NCI-H2081 (cell line): ENCODE measurements around the gene IL1RN.

ENCODE experiments used
- DNase-seq, 2 experiments: peaks; one replicate each; lab custom pipeline; 2025; lab: John Stamatoyannopoulos, UW

Gene IL1RN

DNA sequence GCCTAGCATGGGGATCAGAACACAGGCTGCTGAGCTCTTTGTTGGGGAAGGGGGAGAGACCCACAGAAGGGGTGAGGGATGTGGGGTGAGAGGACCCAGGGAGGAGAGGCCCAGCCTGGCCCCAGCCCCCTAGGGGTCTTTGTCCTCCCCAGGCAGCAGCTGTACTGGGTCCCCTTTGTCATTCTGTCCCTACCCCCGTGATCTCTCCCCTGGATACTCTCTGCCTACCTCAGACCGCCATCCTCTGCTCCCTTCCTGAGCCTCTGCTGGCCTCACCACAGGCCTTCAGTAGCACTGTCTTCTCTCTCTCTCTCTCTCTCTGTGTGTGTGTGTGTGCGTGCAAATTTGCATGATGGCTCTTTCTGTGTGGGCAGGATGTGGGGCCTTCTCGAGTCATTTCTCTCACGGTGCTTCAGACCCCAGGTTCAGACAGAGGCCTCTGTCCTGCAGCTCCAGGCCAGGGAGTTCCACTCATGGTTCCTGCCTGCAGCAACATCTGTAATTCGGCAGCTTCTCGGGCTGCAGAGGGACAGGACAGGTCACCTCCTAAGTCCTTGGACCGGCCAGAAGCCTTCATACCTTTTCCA lies 47.7 kb downstream of the IL1RN start:
- no peak for DNase-seq

DNA sequence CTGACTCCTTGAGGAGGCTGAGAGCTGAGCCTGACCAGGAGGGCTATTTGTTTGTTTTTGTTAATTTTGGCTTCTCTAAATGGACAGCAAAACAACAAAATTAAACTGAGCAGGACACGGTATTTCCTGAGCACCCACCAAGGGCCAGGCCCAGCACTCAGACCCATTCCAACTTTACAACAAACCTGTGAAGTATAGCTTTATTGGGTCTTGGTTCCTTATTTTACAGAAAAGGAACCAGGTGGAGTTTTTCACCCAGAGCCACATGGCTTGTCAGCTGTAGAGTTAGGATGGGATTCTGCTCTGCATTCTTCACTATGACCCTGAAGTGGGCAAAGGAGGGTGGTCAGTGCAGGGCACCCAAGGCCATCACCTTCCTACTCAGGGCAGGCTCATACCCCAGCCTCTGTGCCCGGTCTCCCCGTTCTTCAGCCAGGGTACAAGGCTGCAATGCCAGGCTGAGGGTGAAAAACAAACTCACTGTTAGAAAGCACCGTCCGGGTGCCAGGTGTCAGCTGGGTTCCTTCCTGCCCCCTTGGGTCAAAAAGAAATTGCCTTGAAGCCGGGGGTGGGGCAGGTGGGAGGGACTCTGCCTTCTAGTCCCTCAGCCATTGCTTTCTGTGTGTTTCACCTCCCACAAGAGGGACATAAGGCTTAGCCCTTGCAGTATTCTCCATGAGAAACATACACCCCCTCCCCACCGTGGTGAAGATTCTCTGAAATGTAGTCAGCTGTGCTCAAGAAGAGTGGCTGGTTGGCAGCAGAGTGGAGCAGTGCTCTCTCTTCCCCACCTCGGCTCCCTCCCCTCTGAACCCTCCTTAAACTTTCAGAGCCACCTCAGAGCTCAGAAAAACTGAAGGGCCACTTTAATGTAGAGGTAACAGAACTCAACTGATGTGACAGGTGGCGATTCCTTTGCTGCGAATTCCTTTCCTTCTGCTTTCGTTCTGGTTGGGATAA lies 48.6 kb downstream of the IL1RN start:
- no peak for DNase-seq

DNA sequence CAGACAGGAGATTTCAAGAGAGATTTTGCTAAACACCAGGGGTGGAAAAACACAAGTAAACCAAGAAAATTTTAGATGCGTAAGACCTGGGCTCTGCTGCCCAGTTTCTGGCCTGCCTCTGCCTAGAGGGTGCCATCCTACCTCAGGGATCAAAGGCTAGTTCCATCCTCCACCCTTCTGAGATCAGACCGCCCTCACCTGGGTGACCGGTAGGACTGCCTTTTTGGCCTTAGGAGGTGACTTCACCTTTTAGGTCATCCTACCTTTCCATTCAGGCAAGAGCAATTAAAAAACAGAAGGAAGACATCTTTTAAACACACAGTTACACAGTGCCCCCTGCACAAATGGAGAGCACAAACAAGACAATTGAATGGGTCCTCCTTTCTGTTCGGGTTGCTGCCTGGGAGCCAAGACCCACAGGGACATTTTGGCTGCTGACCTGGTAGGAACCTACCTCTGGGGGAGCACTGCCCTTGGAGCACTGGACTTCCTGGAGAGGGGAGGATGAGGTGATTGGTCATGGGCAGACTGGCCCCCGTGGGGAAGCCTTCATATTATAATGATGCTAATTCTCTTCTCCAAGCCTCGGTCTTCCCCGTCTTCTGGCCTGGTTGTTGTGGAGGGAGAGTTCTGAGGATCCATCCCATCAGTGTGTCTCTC lies 49.4 kb downstream of the IL1RN start:
- no peak for DNase-seq

DNA sequence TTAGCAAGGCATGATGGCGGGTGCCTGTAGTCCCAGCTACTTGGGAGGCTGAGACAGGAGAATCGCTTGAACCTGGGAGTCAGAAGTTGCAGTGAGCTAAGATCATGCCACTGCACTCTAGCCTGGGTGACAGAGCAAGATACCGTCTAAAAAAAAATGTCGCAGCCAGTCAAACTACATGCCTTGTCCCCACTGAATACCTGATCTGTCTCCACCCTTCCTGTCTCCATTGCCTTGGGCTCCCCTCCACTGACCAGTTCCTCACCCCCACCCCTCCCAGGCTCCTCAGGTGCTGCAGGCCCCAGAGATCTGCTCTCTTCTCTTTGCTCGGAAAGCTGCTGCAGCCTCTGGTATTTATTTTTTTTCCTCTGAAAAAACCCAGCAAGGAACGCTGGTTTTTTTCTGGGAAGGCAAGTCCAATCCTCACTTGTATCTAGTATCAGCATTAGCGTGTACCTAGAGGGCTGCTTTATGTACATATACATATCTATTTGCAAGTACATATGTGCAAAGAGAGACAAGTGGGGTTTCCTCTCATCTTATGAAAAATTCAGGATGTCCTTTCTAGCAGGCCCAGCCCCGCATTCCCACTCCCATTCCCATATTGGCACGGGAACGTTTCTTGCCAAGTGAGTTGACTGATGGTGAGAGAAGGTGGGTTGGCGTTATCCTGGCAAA lies 50.8 kb downstream of the IL1RN start:
- no peak for DNase-seq

DNA sequence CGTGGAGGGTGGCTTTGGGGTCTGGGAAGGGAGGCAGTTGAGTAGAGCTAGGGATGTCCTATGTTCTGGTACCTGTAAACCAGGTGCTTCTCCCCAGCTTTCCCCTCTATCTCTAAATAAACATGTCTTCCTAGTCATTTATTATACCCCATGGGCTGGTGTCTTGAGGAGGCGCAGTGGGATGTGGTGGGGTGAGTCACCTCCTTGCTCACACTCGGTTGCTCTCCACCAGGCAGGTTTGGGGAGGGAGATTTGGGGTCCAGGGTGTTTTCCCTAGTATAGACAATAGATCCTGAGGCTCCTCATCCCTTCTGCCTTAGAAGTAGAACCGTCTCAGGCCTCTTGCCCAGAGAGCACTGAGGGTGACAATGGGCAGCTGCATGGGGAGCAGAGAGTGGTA lies 51.5 kb downstream of the IL1RN start:
- no peak for DNase-seq

DNA sequence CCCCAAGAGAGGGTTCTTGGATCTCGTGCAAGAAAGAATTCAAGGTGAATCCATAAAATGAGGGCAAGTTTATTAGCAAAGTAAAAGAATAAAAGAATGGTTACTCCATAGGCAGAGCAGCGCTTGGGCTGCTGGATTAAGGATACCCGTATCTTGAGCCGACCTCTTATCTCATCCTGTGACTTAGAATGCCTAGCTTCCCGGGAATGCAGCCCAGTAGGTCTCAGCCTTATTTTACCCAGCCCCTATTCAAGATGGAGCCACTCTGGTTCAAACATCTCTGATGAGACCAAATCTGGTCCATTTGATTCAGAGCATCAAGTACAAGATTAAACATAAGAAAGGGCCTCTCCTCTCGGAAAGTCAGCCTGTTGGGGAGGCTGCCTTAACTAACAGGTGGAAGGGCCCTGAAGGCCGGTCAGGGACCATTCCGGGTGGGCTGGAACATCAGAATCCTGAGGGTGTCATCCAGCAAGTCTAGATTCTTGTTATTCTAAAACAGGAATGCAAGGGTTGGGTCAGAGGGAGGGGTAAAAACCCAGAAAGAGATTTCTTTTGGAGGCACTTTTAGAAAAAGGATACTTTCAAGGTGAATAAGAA lies 52.1 kb downstream of the IL1RN start:
- no peak for DNase-seq

DNA sequence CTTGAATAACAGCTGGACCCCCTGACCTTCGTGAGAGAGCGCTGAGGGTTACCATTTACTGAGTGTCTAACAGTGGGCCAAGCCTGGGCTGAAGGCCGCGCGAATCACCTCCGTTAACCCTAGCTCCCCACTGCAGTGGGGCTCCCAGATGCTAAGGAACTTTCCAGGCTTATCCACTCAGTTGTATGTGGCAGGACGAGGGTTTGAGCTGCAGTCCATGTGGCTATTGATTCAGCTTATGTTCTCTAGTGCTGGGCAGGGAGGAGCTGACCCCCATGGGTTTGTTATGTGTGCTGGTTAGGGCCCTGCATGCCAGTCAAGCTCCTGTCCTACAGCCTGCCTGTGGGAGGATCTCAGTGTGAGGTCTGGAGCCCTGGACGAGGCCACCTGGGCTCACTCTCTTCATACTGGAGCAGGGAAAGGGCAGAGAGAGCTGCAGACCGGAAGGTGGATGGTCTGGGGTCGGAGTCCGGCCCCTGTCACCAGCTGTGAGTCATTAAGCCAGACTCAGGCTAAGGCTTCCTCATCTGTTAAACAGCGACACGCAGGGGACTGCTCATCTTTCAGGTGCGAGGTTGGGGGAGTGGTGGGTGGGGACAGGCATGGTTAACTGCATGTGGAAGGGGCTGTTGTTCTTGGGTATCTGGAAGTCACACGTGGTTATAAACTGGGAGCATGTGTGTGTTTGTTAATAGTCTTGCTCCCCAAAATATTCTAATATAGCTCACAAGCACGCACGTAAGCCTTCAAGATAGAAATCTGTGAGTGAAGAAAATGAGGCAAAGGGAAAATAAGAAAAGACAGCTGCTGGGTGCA lies 52.9 kb downstream of the IL1RN start:
- no peak for DNase-seq

DNA sequence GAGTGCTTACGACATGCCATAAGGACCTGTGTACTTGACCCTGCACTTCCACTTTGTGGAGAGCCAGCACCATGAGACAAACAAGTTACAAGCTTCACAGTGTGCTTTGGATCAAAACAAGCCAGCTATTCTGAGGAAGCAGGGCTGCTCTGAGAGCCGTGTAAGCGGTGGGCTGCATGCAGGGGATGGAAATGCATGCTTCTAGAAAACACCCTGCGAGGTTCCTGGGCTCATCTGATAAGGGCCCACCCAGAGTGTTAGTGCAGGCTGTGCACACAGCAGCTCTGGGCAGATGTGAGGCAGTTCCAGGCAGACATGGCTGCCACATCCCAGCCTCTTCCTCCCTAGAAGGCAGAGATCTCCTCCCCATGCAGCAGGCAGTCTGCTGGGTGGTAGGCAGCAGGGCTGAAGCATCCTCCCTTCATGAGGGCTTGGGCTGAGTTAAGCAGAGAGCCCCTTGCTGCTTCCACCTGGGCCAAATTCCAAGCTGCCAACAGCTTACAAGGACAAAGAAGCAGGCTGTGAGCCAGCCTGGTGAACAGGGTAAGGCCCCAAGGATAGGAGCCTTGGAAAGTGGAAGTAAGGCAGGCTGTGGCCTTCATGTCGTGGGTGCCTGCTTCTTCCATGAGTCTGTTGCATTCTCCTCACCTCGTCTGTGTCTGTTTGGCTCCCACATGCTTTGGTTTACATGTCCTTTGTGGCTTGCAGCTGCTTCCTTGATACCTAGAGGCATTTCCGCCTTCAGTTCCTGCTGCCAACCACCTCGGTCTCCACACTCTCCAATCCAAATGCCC lies 54.1 kb downstream of the IL1RN start:
- DNase-seq, result no peak

DNA sequence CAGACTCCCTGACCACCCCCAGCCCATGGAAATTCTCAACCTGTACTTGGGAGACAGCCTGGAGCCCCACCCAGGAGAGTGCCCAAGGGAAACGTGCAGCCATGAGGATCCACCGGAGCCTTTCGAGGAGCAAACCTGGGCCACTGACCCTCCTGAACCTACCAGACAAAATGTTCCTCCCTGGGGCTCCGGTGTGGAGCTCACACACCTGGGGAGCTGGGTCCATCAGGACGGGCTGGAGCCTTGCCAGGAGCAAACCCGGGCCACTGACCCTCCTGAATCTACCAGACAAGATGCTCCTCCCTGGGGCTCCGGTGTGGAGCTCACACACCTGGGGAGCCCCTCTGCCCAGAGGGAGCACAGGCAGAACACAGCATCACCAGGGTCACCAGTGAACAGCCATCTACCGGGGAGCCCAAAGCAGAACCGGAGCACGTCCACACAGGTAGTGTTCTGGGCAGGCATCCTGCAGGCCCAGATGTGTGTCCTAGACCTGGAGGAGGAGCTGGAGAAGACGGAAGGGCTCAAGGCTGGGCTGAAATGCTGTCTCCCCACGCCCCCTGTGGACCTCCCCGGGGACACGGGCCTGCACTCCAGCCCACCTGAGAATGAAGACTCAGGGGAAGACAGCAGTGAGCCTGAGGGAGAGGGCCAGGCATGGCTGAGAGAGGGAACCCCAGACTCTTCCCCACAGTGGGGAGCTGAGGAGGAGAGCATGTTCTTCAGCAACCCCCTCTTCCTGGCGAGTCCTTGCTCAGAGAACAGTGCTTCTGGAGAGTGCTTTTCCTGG lies 55.3 kb downstream of the IL1RN start:
- DNase-seq, result no peak

DNA sequence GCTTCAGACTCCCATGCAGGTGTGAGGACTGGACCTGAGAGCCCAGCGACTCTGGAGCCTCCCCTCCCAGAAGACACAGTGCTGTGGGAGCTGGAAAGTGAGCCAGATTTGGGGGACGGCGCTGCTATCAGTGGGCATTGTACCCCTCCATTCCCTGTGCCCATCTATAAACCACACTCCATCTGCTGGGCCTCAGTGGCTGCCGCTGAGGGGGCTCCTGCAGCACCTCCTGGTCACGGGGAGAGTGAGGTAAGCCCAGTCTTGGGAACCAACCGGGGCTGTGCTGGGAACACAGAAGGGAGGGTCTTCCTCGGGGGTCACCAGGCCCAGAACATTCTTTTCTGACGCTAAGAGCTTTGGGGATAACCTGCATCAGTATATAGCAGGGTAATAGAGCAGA lies 55.9 kb downstream of the IL1RN start:
- no peak for DNase-seq
